NCI-H1105 treated with DMSO at 0.1 percent for 48 hours (cell line): ENCODE measurements around the gene SLC22A23.
A peak's percentile ranks its signal among the peaks of the same experiment; 100 is the strongest.

Source experiments
- DNase-seq: peaks from one replicate; lab custom pipeline; 2025; lab: John Stamatoyannopoulos, UW

SLC22A23 gene

DNA sequence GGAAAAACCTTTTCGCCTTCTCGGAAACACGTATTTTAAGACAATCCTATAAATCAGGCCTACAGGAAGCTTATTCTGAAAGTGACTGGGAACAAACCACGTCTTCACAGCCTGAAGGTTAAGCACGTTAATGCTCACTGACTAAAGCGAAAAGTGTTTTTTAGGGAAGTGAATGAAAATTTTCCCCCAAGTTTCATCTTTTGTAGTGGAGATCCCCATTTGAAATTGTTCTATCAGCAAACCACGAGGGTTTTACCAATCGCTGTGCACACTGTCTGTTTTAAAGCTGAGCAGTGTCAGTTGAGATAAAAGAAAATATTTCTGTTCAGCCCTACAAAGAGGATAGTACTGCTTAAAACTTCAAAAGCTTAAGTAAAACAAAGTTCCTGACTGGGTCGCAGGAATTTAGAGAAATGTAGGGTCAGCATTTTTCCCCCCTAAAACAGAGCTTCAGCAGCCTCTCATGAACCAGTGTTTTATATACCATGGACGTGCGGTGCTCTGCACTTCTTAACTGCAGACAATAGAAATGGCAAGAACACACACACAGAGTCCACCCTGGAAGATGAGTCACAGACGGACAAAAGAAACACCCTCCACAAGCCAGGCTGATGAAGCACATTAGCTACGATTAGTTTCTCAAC, 34.9 kb downstream of the SLC22A23 start:
- DNase-seq = no peak

DNA sequence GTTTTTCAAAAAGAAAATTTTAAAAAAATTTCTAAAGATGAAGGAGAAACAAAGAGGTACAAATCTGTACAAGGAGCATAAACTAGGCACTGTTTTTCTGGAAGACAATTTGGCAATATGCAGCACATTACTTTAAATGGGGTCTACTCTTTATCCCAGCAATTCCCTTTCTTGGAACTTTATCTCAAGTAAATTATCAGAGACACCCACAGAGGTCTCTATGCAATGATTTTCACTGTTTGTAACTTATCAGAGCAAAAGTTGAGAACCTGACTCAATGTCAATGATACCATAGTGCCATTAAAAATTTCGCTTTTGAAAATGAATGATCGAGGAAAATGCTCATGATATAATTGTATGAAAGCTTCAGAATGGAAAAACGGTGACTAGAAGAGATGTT, 35.7 kb downstream of the SLC22A23 start:
- no peak for DNase-seq

DNA sequence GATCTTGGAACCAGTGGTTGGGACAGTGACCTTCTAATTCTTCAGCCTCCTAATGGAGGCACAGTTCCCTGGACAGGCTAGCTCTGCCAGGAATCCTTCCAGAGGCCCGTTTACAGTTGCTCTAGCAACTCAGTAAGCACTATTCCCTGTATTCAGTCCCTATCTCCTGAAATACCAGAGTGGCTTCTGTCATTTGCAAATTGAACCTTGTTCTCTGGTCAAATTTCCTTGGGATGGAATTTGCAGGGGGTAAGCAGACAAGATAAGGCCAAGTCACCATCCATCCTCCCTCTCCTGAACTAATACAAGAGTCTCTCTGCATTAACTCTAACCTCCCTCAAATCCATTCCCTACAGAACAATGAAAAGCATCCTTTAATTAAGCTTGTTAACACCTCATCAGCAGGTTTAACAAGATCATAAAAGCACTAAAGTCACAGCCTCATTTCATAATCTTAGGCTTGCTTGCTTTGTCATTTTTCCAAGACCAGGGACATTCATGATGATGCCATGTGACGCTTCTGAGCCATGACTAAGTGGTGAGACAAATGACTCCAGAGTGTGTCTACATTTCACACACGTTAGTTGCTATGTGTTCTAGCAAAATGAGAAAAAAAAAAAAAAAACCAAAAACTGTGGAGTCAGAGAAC, 37.1 kb downstream of the SLC22A23 start:
- DNase-seq = no peak

DNA sequence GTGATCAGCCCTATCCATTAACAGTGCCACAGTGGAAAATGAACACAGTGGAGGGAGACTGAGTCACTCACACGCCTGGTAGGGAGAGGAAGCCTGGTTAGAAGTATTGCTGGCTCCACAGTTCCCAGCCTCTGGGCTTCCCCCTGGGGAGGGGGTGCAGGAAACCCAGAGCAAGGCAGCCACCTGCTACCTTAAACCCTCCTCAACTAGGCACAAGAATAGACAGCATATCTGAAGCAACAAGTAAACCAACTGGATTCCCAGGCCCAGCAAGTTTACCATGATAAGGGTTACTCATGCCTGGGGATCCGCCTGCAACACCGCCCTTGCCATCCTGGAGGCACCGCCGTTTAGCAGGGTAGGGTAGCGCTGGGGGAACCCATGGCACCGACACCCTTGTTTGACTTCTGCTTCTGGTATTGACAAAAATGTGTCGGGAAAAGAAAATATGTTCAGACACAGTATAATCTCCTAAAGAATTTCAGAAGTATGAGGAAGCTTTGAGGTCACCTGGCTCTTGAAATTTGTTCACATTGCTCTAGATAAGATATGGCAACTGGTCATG, 38.3 kb downstream of the SLC22A23 start:
- DNase-seq = no peak

DNA sequence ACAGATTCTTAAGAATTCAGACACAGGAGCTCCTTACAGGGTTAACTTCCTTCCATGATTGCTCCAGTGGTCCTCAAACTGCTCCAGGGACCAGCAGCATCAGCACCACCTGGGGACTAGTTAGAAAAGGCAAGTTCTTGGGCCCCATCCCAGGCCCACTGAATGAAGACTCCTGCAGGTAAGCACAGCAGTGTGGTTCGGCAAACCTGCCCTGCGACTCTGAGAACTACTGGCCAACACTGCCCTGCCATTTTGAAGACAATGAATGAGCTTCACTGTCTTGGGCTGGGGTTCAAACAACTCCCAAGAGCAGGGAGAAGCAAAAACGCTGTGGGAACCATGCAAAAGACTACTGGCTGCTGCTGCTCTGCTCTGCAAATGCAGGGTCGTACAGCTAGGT, 39.4 kb downstream of the SLC22A23 start:
- DNase-seq = no peak

DNA sequence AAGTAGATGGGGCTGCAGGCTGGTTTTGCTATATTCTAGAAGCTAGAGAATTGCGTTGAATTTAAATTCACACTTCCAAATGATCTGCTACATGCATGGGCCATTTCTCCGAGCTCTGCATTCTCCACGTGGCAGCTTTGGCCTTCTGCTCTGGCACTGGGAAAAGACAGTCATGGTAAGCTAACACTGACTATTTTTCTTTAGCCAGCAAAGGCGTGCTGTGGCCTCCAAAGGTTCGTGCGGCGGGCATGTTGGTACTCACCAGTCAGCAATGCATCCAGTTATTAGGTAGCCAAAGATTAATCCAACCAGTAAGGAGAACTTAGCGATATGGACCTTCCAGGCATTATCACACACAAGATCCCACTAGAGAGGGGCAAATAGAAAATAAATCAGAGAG, 41.4 kb downstream of the SLC22A23 start:
- DNase-seq = no peak

DNA sequence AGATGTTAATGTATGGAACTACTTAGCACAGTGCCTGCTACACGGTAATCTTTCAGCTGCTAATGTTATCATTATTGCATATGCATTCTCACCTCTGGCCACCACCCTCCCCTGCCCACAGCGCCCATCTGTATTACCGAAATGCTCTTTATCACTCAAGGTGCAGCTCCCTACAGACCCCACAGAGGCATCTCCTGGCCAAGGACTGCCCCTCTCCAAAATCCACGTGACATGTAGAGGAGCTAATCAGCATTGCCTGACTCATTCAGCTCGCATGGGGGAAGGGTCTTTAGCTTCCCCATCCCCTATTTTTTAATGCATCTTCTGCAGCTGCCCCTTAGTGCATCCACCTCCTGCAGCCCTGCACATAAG, 41.8 kb downstream of the SLC22A23 start:
- DNase-seq = no peak

DNA sequence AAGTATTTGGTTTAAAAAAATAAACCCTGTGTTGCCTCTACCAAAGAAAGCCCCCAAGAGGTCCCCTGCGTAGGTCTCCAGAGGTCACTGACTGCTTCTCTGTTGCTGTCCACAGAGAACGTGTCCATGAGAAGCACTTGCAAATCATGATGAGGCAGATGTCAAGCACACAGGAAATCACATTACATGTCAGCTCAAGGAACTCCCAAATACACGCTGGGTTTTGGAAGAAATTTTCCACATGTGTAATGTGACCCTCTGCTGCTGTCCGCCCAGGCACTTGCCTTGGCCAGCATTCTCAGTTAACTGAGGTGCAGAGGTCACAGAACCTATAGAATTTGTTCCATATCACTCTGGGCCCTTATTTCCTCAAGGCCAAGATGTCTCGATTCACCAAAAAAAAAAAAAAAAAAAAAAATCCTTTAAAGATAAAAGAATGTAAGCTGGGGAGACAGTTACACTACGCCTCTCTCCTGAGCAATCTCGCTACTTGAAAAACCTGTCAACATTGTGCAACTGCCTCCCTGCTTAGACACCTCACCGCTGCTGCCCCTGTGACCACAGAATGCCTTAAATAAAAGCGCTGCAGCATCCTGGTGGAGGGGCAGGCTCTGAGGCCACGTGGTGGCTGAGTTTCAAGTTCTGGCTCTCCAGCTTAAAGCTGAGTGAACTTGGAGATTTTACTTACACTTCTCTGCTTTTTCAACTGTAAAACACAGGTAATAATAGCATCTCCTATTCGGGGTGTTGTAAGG, 42.3 kb downstream of the SLC22A23 start:
- no peak for DNase-seq

DNA sequence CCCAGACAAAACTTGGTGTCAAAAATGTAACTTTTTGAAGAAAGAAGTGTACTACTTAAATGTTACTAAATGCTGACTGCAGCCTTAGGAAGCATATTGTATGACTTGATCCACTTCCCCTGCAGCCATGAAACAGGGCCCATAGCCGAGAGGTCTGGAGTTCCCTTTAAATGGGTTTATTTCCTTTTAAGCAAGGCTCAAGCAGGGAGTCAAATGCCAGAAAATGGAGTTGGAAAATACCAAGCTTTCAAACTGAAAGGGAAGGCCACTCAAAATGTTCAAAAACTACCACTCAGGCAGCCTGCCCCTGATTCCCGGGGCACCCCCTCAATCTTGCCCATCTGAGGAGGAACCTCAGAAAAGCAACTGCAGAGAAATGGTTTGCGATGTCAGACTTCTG, 43.3 kb downstream of the SLC22A23 start:
- DNase-seq = no peak

DNA sequence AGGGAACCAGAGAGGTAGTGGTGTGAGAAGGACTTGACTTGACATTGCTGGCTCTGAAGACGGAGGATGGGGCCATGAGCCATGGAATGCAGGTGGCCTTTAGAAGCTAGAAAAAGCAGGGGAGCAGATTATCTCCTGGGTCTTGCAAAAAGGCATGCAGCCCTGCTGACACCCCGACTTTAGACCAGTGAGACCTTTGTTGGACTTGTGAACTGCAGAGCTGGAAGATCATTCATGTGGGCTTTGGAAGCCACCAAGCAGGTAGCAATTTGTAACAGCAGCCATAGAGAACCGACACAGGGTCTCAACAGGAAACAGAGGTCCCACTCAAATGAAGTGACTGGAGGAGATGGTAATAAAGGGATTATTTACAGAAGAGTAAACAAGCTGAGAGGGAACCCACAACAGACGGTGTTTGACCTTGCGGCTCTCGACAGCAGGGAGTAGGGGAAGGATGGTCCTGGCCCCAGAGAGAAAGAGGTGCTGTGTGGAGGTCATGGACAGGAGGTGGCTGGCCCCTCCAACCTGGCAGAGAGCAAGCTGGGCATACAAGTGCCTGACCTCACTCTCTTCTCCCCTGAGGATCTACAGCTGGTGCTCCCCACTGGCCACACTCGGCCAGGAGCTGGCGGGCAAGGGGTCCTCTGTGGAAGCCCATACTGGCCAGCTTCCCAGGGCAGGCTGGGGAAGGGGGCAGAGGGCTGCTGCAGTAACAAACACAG, 43.9 kb downstream of the SLC22A23 start:
- DNase-seq = no peak

DNA sequence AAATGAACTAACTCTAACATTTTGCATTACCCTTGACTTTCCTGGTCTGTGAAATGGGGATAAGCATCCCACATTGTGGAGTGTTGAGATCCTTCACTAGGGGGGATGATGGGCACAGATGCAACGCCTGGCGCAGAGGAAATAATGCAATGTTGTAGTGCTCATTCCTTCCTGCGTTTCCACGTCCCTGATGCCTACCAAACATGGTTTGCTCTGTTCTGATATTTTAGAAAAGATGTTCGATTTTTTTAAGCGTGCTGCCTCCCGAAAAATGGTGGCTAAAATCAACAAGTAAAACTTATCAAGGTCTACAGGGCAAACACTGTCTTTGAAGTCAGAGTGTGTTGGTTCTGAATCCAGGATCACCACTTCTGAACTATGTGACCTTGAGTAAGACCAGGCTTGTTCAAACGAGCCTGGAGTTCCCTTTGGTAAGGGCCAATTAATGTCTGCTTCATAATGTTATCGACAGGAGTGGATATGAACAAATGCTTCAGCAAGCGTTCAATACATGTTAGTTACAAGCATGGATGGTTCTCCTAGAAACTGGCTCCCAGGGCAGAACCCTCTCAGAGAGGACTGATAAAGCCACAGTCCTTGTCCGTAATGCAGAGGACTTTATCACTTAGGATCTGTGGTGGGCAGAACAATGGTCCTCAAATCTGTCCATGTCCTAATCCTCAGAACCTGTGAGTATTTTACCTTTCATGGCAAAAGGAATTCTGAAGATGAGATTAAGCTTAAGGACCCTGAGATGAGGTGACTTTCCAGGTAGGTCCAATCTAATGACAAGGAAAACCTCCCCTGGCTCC, 44.7 kb downstream of the SLC22A23 start:
- DNase-seq = no peak

DNA sequence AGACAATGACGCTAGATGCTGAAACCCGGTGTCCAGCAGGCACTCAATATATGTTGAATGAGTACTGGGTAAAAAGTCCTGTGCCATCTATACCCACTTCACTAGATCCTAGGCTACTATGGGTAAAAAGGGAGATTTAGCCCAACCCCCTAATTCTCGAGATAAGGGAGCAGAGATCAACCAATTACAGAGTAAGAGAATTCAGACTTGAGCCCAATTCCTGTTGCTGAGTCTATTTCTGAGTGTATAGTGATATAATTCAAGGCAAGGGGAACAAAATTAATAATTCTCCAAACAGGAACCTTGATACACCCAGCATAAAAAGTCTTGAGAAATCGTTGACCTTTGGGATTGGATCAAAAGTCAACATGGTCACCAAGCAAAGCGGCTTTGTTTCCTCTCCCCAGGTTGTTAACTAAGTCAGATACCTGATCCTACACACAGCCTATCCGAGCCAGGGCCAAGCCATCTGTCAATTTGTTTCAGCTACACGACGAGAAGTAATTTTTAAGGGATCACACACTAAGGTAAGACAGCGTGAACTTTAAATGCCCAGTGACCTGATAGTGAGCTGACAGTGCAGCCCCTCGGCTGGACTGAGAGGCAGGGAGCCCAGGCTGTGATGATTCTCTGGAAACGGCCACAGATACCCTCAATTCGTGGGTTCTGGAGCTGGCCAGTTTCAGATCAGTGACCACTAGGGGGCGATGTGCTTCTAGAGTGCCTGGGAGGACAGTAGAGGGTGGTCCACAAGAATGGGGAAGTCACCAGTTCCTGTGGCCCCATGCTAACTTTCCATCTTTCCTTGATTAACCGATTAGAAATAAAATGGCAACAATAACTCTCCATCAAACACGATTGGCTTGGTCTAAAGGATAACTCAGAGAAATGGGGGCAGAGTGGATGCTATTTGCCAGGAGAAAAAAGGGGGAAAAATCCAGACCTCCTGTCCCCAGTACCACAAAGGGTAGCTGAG, 46.2 kb downstream of the SLC22A23 start:
- DNase-seq = peak; percentile 70

DNA sequence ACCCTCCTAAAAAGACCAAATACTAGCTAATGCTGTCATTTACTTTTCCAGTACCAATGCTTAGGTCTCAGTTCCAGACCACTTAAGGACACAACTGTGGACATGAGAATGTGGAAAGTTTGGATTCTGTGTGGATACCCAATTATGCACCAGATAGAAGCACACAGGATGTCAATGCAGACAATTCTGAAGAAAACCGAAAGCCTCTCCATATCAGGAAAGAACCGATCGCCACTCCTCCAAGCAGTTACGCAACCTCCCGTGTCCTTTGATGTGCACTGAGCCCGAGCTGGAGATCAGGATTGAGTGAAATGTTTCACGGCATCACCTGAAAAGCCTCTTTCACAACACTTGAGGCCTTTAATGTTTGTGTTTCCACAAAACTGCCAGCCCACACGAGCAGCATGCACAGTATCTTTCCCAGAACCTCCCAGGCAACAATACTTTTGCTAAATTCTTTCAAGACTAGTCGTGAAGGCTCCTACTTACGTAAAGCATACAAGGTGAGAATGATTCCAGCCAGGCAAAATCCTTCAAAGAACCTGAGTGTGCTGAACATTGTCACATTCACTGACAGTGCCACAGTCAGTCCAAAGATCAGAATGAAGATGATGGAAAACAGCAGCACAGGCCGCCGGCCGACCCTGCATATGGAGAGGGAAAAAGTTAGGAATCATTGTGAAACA, 47.0 kb downstream of the SLC22A23 start:
- no peak for DNase-seq

DNA sequence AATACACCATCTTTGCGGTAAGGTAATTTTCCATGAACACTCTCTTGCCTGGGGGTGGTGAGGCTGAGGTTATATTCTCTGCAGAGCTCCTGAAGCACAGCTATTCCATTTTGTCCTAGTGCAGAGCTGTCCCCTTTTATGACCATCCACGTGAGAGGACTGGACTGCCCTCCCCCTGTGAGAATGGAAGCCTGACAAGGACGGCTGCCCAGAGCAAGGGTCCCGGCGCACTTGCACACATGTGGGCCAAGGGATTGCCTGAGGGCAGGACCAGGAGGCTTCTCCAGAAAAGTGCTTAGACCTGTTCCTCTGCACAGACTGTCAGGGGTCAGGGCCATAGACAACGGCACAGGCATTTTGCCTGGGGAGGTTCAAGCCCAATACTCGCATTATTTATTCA, 48.2 kb downstream of the SLC22A23 start:
- DNase-seq = no peak

DNA sequence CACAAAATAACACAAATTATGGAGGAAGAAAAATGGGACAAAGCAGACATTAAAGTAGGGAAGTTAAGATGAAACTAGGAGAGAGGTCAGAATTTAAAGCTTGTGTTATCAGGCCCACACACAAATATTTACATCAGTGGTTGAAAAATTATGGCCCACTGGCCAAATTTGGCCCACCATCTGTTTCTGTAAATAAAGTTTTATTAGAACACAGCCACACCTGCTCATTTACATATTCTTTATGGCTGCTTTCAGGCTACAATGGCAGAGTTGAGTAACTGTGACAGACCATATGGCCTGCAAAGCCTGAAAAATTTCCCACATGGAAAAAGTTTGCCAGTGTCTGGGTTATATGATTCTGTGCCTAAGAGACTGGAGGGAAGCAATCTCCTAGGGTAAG, 49.0 kb downstream of the SLC22A23 start:
- no peak for DNase-seq

DNA sequence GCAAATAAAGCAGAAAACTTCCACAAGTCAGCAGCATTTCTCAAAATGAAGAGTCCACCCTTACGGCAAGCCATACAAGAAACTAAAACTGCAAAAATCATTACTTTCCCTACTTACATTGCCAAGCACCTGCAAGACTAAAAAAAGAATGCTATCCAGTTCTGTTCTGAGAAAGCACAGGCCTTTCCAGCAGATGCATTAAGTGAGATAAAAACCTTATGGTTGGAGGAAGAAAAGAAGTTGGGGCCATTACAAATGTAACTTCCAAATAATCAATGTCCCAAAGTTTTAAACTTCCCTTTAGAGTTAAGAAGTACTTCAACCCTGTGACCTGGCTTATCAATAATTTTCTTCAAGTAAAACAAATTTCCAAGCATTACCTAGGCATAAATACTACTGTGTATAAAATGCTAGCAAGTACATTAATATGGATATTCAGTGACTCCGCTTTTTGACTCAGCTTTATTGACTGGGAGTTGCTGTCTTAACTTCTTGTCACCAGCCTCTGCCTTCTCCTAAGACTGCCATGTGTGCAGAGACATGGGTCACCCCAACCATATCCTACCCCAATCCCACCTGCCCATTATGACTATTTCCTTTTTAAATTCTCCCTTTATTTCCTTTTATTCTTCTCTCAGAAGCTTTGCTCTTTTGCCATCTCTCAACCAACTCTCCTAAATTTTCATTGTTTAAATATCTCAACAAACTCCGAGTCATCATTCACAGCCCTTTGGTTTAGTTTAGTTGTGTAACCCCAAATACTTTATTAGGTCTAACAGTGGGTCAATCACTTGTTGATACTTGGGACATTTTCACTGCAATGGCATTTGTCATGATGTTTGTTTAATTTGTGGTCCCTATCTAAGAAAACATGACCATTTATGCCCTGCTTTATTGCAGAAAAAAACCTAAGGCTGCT, 49.7 kb downstream of the SLC22A23 start:
- no peak for DNase-seq

DNA sequence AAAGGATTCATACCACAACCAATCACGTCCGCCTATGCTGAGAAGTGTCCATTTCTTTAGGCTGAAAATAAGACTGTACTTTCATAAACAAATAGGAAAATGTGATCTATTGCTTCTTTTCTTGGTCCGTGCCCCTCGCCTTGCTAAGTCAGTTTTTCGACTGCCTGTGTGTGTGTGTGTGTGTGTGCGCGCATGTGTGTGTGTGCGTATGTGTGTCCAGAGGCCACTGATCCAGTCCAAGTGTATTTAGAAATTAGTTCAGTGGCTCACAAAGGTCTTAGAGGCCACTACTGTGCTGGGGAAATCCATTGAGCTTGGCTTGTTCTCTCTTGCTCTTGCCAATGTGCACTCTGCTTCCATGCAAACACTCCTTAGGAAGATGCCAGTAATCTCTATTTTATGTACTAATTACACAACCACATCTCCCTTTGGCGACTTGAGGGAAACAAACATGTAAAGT, 50.5 kb downstream of the SLC22A23 start:
- DNase-seq = no peak

DNA sequence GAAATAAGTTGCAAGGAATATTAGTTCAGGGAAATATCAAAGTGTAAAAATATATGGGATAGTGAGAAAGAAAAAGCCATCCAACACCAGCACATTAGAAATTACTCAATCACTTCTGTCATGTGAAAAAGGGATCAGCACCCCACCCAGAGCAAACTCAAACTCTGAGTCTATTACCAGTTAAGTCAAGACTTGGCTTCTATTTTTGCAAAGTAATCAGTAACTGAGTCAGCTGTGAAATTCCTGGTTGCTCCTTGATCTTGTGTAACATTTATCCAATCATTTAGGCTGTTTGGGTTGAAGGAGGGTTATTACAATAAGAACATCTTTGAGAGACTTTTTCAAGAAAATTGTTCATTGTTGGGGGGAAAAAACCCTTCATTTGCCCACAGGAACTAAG, 51.2 kb downstream of the SLC22A23 start:
- no peak for DNase-seq

DNA sequence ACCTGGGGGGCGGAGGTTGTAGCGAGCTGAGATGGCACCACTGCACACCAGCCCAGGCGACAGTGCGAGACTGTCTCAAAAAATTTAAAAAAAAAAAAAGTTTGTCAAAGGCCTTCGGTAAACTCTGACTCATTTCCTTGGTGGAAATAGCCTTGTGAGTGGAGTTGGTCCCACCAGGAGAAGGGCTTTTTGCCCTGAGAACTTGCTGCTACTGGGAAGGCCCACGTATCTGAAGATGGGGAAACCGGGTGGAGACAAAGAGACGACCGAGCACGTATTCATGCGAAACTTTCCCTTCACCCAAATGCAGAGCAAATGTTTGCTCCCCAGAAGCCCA, 51.7 kb downstream of the SLC22A23 start:
- DNase-seq = no peak
